ENCODE measurements around the gene EPB41L4A.

DNA sequence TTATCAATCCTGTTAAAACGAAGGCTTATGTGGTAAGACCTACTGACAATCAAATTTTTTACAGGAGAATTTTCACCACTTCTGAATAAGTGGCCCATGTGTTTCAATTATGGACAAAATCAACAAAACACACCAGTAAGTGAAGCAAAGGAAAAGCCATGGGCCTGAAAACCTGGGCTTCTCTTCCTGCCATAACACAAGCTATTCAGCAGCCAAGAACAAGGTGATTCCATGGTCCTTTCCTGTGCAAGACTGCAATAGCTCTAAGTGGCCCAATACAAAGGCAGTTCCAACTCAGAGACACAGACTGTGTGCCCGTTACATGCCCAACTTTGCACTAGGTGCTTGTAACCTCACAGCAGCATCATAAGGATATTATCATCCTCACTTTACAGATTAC is 168.5 kb downstream of the EPB41L4A start:
- TF ChIP-seq, protein P1, sequence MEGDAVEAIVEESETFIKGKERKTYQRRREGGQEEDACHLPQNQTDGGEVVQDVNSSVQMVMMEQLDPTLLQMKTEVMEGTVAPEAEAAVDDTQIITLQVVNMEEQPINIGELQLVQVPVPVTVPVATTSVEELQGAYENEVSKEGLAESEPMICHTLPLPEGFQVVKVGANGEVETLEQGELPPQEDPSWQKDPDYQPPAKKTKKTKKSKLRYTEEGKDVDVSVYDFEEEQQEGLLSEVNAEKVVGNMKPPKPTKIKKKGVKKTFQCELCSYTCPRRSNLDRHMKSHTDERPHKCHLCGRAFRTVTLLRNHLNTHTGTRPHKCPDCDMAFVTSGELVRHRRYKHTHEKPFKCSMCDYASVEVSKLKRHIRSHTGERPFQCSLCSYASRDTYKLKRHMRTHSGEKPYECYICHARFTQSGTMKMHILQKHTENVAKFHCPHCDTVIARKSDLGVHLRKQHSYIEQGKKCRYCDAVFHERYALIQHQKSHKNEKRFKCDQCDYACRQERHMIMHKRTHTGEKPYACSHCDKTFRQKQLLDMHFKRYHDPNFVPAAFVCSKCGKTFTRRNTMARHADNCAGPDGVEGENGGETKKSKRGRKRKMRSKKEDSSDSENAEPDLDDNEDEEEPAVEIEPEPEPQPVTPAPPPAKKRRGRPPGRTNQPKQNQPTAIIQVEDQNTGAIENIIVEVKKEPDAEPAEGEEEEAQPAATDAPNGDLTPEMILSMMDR (IDR thresholded peaks at IDR 0.05): no peak
- TF ChIP-seq SP1 (CRISPR knock-in tag; conservative IDR thresholded peaks at IDR 0.05) (no peak), AFF4 (CRISPR knock-in tag; IDR thresholded peaks at IDR 0.05; ENCODE audit: borderline replicate concordance) (no peak), USF2 (CRISPR knock-in tag; IDR thresholded peaks at IDR 0.05) (no peak), ZNF232 (CRISPR knock-in tag; IDR thresholded peaks at IDR 0.05) (no peak), E2F4 (CRISPR knock-in tag; IDR thresholded peaks at IDR 0.05; ENCODE audit: borderline replicate concordance, low read depth) (no peak), TCF7 (CRISPR knock-in tag; IDR thresholded peaks at IDR 0.05; ENCODE audit: low read depth) (no peak), CREM (CRISPR knock-in tag; IDR thresholded peaks at IDR 0.05) (no peak)
